Hematopoietic multipotent progenitor cell treated with erythropoietin and hydrocortisone succinate and interleukin-3 and kit ligand, for 4 days (in vitro differentiated cells): ENCODE data around the gene DYNLL1.
A peak's percentile ranks its signal among the peaks of the same experiment; 100 is the strongest.
"Not testable (repeated sequence)": the region's sequence is repeated elsewhere in the genome, so short reads cannot be mapped to it uniquely, and the experiment has no call there.

ENCODE experiments used
- DNase-seq: peaks from one replicate; pipeline ENCODE4 v3.0.0-alpha.2; 2015

The DYNLL1 gene

DNA sequence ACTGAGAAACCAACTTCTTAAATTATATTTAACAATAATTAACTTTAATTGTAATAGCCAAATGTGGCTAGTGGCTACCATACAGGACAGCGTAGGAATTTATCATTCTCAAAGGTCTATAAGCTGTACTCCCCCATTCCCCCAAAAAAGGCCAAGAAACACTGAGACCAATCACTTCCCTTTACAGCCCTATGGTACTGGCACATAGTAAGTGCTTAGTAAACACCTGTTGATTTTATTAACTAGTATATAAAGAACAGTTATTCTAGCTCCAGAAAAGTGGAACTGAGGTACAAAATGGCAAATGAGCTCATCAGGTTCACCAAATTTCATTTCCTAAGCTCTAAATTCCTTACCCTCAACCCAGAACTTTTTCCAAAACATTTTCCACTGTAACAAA lies 20.3 kb upstream of the DYNLL1 start:
- DNase-seq = no peak

DNA sequence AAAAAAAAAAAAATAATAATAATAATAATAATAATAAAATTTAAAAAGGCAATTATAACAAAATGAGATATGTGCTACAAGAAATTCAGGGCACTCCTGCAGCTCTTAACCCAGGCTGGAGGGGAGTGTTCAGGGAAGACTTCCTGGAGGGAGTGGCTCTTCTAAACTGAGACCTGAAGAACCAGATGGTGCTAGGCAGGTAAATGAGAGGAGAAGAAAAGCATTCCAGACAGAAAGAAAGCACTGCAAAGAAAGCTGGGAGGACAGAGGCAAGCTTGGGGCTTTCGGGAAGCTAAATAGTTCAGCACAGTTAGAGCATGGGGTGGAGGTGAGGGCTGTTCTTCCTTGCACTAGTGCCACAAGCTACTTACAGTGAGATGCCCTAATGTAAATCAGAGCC lies 16.5 kb upstream of the DYNLL1 start:
- peak; percentile 27 for DNase-seq

DNA sequence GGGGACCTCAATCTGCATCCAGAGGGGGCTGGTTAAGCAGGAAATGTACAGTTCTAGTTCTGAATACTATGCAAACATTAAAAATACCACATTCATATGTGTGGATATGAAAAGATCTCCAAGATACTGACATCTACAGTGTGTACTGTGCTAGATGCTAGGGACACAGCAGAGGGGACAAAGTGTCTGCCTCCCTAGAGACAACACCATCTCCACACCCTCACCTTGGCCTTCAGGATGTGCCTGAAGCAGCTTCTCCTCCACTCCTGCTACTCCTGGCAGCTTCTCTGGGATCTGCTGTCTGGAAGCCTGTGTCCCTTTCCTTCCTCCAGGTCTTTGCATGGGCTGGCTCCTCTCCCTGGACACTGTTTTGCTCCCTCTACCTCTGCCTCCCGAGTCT lies 15.7 kb upstream of the DYNLL1 start:
- DNase-seq = no peak

DNA sequence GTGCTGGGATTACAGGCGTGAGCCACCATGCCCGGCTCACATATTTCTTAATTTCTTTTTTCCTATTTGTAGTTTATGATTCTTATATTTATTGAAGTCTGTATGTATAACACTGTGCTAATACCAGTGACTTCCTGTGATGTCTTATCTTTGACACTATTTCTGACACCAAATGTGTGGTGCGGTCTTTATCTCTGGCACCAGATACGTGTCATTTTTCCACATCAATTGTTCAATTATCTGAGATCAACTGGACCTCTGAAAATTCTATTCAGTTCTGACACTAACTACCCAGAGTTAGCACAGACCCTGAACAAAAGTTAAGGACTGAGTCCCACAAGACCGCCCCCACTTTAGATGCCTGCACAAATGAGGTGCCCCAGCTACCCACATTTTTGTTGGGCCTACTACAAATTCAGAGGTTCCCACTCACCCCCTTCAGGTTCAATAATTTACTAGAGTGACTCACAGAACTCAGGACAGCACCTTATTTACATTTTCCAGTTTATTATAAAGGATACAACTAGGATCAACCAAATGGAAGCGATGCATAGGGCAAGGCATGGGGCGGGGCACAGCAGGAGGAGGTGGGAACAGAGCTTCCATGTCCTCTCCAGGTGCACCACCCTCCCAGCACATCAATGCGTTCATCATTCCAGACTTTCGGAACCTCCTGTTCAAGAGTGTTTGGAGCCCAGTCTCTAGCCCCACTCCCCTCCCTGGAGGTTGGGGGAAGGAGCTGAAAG lies 14.7 kb upstream of the DYNLL1 start:
- peak; percentile 74 for DNase-seq

DNA sequence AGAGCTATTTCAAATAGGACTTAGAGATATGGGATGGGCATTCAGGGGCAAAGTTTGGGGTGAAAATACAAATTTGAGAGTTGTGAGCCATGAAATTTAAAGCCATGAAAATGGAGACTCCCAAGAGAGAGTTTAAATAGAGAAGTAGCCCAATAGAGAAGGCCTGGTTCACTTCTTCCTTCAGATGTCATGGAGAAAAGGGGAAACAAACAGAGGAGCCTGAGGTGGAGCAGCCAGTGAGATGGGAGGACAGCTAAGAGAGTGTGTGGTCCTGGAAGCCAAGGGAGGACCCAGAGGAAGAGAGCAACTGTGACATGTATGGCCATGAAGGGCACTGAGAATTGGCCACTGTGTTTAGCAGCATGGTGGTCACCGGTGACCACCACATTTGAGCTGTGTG lies 12.3 kb upstream of the DYNLL1 start:
- peak; percentile 41 for DNase-seq

GRCh38 chr12:120485961-120486881 lies 9.7 kb upstream of the DYNLL1 start:
- no peak for DNase-seq

- peak; percentile 55 for DNase-seq
These were observed 8.4 kb upstream of the DYNLL1 start for GRCh38 chr12:120487552-120487951.

DNA sequence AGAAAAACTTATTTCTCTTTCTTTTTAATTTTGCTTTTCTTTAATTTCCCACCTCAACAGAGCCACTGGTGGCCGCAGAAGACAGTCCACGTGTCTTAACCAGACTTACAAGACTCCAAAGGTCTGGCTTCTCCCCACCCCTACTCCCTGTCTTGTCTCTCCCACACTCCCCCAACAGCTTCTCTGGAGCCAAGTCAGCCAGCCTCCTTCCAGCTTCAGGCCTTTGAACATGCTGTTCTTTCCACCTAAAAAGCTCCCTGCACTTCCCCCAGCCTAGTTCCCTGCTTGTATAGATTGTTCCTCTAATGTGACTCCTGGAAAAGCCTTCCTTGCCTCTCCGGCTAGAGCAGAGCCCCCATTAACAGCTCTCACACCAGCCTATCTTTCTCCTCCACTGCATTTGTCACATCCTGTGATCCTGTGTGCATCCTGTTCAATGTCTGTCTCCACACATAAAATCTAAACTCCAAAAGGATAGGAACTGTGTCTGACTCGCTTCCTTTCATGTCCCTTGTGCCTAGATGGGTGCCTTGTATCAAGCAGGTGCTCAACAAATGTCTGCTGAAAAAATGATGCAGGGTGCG lies 7.8 kb upstream of the DYNLL1 start:
- no peak for DNase-seq

DNA sequence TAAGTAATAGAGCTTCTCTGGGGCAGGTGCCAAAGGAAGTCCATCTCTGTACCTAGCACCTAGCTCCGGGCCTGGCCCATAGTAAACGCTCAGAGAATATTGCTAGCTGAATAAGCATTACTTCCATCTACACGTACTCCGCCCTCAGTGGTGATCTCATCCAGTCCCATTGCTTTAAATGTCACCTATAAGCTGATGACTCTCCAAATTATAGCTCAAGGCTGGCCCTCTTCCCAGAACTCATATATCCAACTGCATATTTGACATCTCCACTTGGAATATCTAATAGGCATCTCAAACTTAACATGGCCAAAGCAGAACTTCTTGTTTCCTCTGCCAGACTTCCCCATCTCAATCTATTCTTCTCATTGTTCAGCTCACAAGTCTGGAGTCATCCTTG lies 6.9 kb upstream of the DYNLL1 start:
- no peak for DNase-seq

DNA sequence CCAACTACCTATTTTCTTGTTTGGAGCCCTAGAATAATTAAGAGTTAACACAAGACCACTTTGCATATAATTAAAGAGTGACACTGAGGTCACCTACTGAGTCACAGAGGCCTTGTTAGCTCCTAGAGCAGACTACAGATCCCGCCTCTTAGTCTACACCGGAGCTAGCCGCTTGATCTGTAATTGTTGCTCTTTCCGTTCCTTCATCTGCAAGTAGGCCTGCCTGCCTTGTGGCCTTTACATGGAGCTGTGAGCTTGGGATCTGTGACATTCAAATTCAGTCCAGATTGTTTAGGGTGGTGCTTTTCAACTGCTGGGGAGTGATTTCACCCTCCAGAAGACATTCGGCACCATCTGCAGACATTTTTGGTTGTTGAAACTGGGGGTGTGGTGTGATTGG lies 5.6 kb upstream of the DYNLL1 start:
- no peak for DNase-seq

- DNase-seq = no peak
These were observed 4.9 kb upstream of the DYNLL1 start for GRCh38 chr12:120490833-120491512.

- DNase-seq = no peak
These were observed 655 bp upstream of the DYNLL1 start for GRCh38 chr12:120495186-120495730.

DNA sequence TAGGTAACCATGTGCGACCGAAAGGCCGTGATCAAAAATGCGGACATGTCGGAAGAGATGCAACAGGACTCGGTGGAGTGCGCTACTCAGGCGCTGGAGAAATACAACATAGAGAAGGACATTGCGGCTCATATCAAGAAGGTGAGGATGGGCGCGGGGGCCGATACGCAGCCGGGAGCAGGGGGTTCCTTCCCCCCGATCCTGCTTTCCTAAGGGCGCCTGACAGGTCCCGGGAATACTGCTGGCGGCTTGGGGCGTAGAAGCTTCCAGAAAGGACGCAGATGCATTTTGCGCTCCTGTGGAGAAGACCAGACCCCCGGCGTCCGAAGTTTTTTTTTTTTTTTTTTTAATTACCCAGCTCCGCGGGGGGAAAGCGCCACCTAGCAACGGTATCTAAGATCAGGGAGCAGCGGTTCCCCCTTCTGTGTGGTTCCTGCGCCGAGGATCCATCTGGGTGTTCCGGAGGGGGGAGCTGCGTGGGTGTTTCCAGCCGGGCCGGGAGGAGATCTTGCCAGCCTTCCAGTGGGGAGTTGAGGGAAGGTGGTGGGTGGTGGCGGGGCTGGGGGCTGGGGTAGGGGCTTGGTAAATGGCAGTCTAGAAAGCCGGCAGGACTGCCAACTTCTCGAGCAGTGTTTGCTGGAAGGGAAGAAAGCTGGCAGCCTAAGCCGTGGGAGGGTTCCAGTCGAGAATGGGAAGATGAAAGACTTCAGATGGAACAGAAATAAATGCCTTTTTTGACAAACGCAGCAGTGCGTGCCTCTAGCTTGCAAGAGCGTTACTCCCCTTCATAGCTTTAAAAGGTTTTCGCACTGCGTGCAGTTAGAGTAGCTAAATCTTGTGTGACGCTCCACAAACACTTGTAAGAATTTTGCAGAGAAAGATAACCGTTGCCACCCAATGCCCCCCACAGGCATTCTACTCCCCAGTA lies 764 bp downstream of the DYNLL1 start:
- peak; percentile 85 for DNase-seq

DNA sequence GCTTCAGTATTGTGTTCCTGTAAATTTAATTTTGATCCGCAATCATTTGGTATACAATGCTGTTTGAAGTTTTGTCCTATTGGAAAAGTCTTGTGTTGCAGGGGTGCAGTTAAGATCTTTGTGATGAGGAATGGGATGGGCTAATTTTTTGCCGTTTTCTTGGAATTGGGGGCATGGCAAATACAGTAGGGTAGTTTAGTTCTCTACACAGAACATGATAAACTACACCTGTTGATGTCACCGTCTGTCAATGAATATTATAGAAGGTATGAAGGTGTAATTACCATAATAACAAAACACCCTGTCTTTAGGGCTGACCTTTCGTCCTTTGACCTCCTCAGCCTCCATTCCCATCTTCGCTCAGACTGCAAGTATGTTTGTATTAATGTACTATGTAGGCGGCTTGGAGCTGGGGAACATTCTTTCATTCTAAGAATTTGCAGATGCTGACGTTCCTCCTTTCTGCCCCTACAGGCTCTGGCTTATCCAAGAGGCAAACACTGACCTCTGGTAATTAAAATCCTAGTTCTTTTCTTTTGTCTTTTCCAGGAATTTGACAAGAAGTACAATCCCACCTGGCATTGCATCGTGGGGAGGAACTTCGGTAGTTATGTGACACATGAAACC lies 1.7 kb downstream of the DYNLL1 start:
- DNase-seq = no peak

- DNase-seq = no peak
These were observed 3.1 kb downstream of the DYNLL1 start for GRCh38 chr12:120498870-120499515.

- no peak for DNase-seq
These were observed 4.7 kb downstream of the DYNLL1 start for GRCh38 chr12:120500581-120500980.

GRCh38 chr12:120504587-120504986 lies 8.7 kb downstream of the DYNLL1 start:
- DNase-seq = no peak

- DNase-seq = no peak
These were observed 12.6 kb downstream of the DYNLL1 start for GRCh38 chr12:120508537-120508936.

DNA sequence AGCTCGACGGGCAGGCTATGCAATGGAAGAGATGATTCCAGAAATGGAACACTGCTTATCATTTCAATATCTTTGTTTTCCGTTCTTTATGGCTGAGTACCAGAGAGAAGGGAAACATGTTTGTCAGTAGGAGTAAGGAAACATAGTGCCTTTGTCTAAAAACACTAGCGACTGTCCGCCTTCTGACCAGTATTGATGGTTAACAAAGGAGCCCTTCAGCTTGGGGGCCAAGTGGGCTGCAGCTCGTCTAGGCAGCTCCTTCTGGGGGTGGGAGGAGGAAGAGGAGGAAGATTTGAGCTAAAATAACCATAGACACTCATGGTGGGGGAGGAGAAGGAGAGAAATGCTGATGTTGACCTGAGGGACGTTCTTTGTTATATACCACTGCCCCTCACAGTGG lies 18.1 kb downstream of the DYNLL1 start:
- no peak for DNase-seq

DNA sequence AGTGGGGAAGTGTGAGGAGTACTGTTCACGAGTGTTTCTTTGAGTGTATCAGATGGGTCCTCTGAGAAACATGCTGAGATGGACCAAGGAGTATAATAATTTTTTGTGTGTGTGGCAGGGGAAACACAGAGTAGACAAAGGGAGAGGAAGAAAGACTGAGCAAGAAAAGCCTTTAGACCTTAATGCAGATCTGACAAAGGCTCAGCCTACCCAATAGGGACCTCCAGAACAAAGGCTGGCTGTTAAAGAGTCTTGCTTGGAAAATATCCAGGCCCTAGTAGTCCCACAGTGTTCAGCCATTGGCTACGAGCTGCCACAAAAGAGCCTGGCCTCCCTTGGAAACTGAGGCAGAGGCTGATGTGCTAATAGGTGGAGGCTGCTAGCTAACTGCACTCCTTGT lies 19.6 kb downstream of the DYNLL1 start:
- no peak for DNase-seq

- DNase-seq = not testable (repeated sequence)
These were observed 23.4 kb downstream of the DYNLL1 start for GRCh38 chr12:120519324-120519723.
